A673 (cell line): Measurements from ENCODE around the gene A2M.

Experiments
- CTCF ChIP-seq: fragments of 300-800, 200-600 bp; sonication (generic); conservative IDR thresholded peaks from 2 replicates; pipeline ENCODE4 v1.5.1; 2017; ENCODE audit warnings: low read depth, mild to moderate bottlenecking, antibody characterized with exemption, low read length, moderate library complexity, mixed read lengths
- EZH2 ChIP-seq: fragments of 200-600 bp; sonication (generic); IDR thresholded peaks from 2 replicates; pipeline ENCODE4 v1.6.1; 2017; ENCODE audit warnings: borderline replicate concordance, low read depth, mild to moderate bottlenecking, mixed read lengths, antibody characterized with exemption, low read length; ENCODE audit not compliant: poor library complexity, severe bottlenecking

GRCh38 chr12:9098463-9099026, 17.2 kb downstream of the A2M start:
- no peak for TF ChIP-seq EZH2
- TF ChIP-seq CTCF: no peak
